ENCODE data around the gene BCL10.

Gene BCL10

GRCh38 chr1:85319491-85319890 is 43.1 kb upstream of the BCL10 start:
- TF ChIP-seq CTCF (IDR thresholded peaks at IDR 0.05), result no peak

GRCh38 chr1:85318217-85318616 is 41.8 kb upstream of the BCL10 start:
- TF ChIP-seq CTCF (IDR thresholded peaks at IDR 0.05), result no peak

- TF ChIP-seq CTCF (IDR thresholded peaks at IDR 0.05), result no peak
Observed at GRCh38 chr1:85317560-85317959, 41.1 kb upstream of the BCL10 start.

GRCh38 chr1:85316321-85316720 is 39.9 kb upstream of the BCL10 start:
- no peak for TF ChIP-seq CTCF (IDR thresholded peaks at IDR 0.05)

GRCh38 chr1:85315789-85316188 is 39.4 kb upstream of the BCL10 start:
- TF ChIP-seq CTCF (IDR thresholded peaks at IDR 0.05), result no peak

- TF ChIP-seq CTCF (IDR thresholded peaks at IDR 0.05), result no peak
Observed at GRCh38 chr1:85314726-85315125, 38.3 kb upstream of the BCL10 start.

GRCh38 chr1:85313888-85314696 is 37.7 kb upstream of the BCL10 start:
- TF ChIP-seq CTCF (IDR thresholded peaks at IDR 0.05), result no peak

- no peak for TF ChIP-seq CTCF (IDR thresholded peaks at IDR 0.05)
Observed at GRCh38 chr1:85311818-85312217, 35.4 kb upstream of the BCL10 start.
